Activated CD8-positive, alpha-beta memory T cell treated with anti-CD3 and anti-CD28 coated beads, Interleukin-2, amount 50 U/mL, for 4 hours (primary cell): Measurements from ENCODE around the gene ANKS3.

Source experiments
- DNase-seq: peaks from one replicate; pipeline ENCODE4 v3.0.0-alpha.2; 2020

Gene ANKS3

GRCh38 chr16:4695473-4696171 is 38.4 kb downstream of the ANKS3 start:
- DNase-seq: no peak

- no peak for DNase-seq
These were observed 39.2 kb downstream of the ANKS3 start for GRCh38 chr16:4694642-4695451.

GRCh38 chr16:4693956-4694641 is 40.0 kb downstream of the ANKS3 start:
- peak; percentile 58 for DNase-seq

- peak; percentile 97 for DNase-seq
These were observed 40.6 kb downstream of the ANKS3 start, which contains the start of gene NUDT16L1 for GRCh38 chr16:4693296-4693955. Gene NUDT16L1, plus strand, starts transcription at chr16:4693562. Its CDS starts 165 bp downstream, at chr16:4693727.

GRCh38 chr16:4692460-4693295 is 41.4 kb downstream of the ANKS3 start:
- DNase-seq: no peak

GRCh38 chr16:4691666-4692412 is 42.2 kb downstream of the ANKS3 start:
- DNase-seq: no peak

- no peak for DNase-seq
These were observed 43.0 kb downstream of the ANKS3 start for GRCh38 chr16:4690946-4691665.

- DNase-seq: no peak
These were observed 44.0 kb downstream of the ANKS3 start for GRCh38 chr16:4689864-4690704.

GRCh38 chr16:4689091-4689671 is 44.9 kb downstream of the ANKS3 start:
- no peak for DNase-seq

- no peak for DNase-seq
These were observed 45.4 kb downstream of the ANKS3 start for GRCh38 chr16:4688674-4689045.

- no peak for DNase-seq
These were observed 46.0 kb downstream of the ANKS3 start for GRCh38 chr16:4687946-4688673.

GRCh38 chr16:4687416-4687815 is 46.7 kb downstream of the ANKS3 start:
- no peak for DNase-seq

- DNase-seq: no peak
These were observed 47.4 kb downstream of the ANKS3 start for GRCh38 chr16:4686497-4687210.

GRCh38 chr16:4685776-4686496 is 48.1 kb downstream of the ANKS3 start:
- DNase-seq: no peak

- no peak for DNase-seq
These were observed 48.8 kb downstream of the ANKS3 start for GRCh38 chr16:4685292-4685691.

- DNase-seq: no peak
These were observed 49.3 kb downstream of the ANKS3 start for GRCh38 chr16:4684763-4685162.

- DNase-seq: no peak
These were observed 49.9 kb downstream of the ANKS3 start for GRCh38 chr16:4684058-4684715.
